ENCODE data around the gene GNPTAB.

GRCh38 chr12:101779626-101780025, 51.1 kb downstream of the GNPTAB start:
- no peak for TF ChIP-seq EZH2 (IDR thresholded peaks at IDR 0.05; ENCODE audit: borderline replicate concordance, insufficient read depth, low read depth, low read length, poor library complexity, severe bottlenecking)
- no peak for TF ChIP-seq CTCF (IDR thresholded peaks at IDR 0.05)
